EH (cell line): ENCODE measurements around the gene RETSAT.
"Not testable (repeated sequence)": the region's sequence is repeated elsewhere in the genome, so short reads cannot be mapped to it uniquely, and the experiment has no call there.

ENCODE experiments used
- DNase-seq: peaks from one replicate; pipeline ENCODE4 v3.0.0-alpha.2; 2015; ENCODE audit warnings: low read depth

RETSAT gene

GRCh38 chr2:85330839-85331636, 23.3 kb downstream of the RETSAT start:
- no peak for DNase-seq

- not testable (repeated sequence) for DNase-seq
Observed at GRCh38 chr2:85329701-85330100, 24.6 kb downstream of the RETSAT start.

GRCh38 chr2:85329181-85329651, 25.1 kb downstream of the RETSAT start:
- no peak for DNase-seq

GRCh38 chr2:85327822-85328617, 26.3 kb downstream of the RETSAT start, which contains the start of gene TGOLN2:
TGOLN2 (minus strand) TSS chr2:85327989; CDS start chr2:85327962, 27 bp downstream.
- peak; percentile 92 for DNase-seq

- DNase-seq = peak; percentile 54
Observed at GRCh38 chr2:85327160-85327821, 27.0 kb downstream of the RETSAT start.

GRCh38 chr2:85326406-85327159, 27.7 kb downstream of the RETSAT start:
- peak; percentile 33 for DNase-seq

GRCh38 chr2:85325466-85325811, 28.9 kb downstream of the RETSAT start:
- DNase-seq = no peak

GRCh38 chr2:85324639-85325465, 29.5 kb downstream of the RETSAT start:
- peak; percentile 28 for DNase-seq

- DNase-seq = not testable (repeated sequence)
Observed at GRCh38 chr2:85323988-85324367, 30.4 kb downstream of the RETSAT start.

GRCh38 chr2:85323351-85323987, 30.9 kb downstream of the RETSAT start:
- no peak for DNase-seq

GRCh38 chr2:85319796-85320195, 34.5 kb downstream of the RETSAT start:
- no peak for DNase-seq

- DNase-seq = peak; percentile 89
Observed at GRCh38 chr2:85318222-85319074, 35.9 kb downstream of the RETSAT start.

- not testable (repeated sequence) for DNase-seq
Observed at GRCh38 chr2:85315921-85316320, 38.4 kb downstream of the RETSAT start.

GRCh38 chr2:85314884-85315242, 39.5 kb downstream of the RETSAT start:
- no peak for DNase-seq

- DNase-seq = peak; percentile 58
Observed at GRCh38 chr2:85312404-85312803, 41.9 kb downstream of the RETSAT start.

- DNase-seq = peak; percentile 41
Observed at GRCh38 chr2:85310330-85310729, 44.0 kb downstream of the RETSAT start.

- DNase-seq = no peak
Observed at GRCh38 chr2:85309699-85310321, 44.5 kb downstream of the RETSAT start.

GRCh38 chr2:85308896-85309555, 45.3 kb downstream of the RETSAT start:
- DNase-seq = peak; percentile 51
